H1 (cell line): ENCODE results near the gene GLT8D2. TPM values are rescaled to one million over a fixed set of nuclear protein-coding genes. Genes with fewer than 3 reads are reported as not detected.

Experiments
- CTCF ChIA-PET: fragments of 300-600 bp; sonication (Branson Sonifier 250); formaldehyde crosslinking; loops from one replicate; lab custom pipeline; 2021; ENCODE audit not compliant: partially characterized antibody; lab: Charles Lee
- POLR2A ChIA-PET: fragments of 300-600 bp; sonication (Branson Sonifier 250); formaldehyde crosslinking; loops from one replicate; lab custom pipeline; 2021; ENCODE audit warnings: inconsistent platforms; ENCODE audit not compliant: partially characterized antibody; lab: Charles Lee
- DNase-seq, 2 experiments: peaks; one replicate each; pipeline versions ENCODE4 v3.0.0 to v3.0.0-alpha.2; 2010 to 2022; ENCODE audit warnings: low spot score in 2 of 2, low read depth in 1 of 2, mixed read lengths in 1 of 2
- FAIRE-seq: peaks from 2 replicates; lab custom pipeline; 2011; peaks lifted over from hg19 to GRCh38; lab: Jason Lieb, UNC
- H2AFZ ChIP-seq: 2 replicates; pipeline ENCODE4 v1.8.1; 2012; ENCODE audit warnings: low read length, inconsistent platforms
- H2AK5ac ChIP-seq: 2 replicates; pipeline ENCODE4 v1.6.1; 2013; ENCODE audit warnings: low read depth, low read length
- H2BK120ac ChIP-seq: replicated peaks from 2 replicates; pipeline ENCODE3; 2013; ENCODE audit warnings: low read depth, low read length, inconsistent platforms
- H2BK12ac ChIP-seq: 2 replicates; pipeline ENCODE4 v1.6.1; 2013; ENCODE audit warnings: low read depth, low read length
- H2BK15ac ChIP-seq: 2 replicates; pipeline ENCODE4 v1.6.1; 2013; ENCODE audit warnings: low read length
- H2BK20ac ChIP-seq: 2 replicates; pipeline ENCODE4 v1.6.1; 2013; ENCODE audit warnings: low read length
- H2BK5ac ChIP-seq: 2 replicates; pipeline ENCODE4 v1.6.1; 2013; ENCODE audit warnings: low read depth, low read length
- H3K14ac ChIP-seq: 2 replicates; pipeline ENCODE4 v1.6.1; 2013; ENCODE audit warnings: inconsistent platforms; ENCODE audit not compliant: insufficient read length
- H3K18ac ChIP-seq: 2 replicates; pipeline ENCODE4 v1.6.1; 2013; ENCODE audit warnings: low read length; ENCODE audit errors: extremely low read depth
- H3K23ac ChIP-seq: 2 replicates; pipeline ENCODE4 v1.6.1; 2013; ENCODE audit warnings: inconsistent platforms; ENCODE audit not compliant: insufficient read length
- H3K23me2 ChIP-seq: 2 replicates; pipeline ENCODE4 v1.6.1; 2013; ENCODE audit warnings: low read depth, low read length
- H3K27ac ChIP-seq: 2 replicates; pipeline ENCODE4 v1.6.1; 2011; ENCODE audit warnings: low read depth, low read length, inconsistent platforms
- H3K27me3 ChIP-seq, 4 experiments: replicated peaks in 1 of 4; 1 replicate in 1 of 4; 2 replicates in 3 of 4; pipeline versions ENCODE4 v1.6.1 to v1.8.1; 2011 to 2013; ENCODE audit warnings: low read length in 3 of 4, mild to moderate bottlenecking in 3 of 4, inconsistent platforms in 2 of 4, mixed read lengths in 2 of 4, moderate library complexity in 1 of 4; ENCODE audit not compliant: control insufficient read depth in 3 of 4, insufficient read depth in 3 of 4; ENCODE audit errors: extremely low read depth in 1 of 4
- H3K36me3 ChIP-seq, 4 experiments: 2 replicates each; pipeline versions ENCODE4 v1.6.1 to v1.8.1; 2011 to 2013; ENCODE audit warnings: mild to moderate bottlenecking in 4 of 4, low read length in 3 of 4, moderate library complexity in 2 of 4, control low read depth in 1 of 4, inconsistent platforms in 1 of 4; ENCODE audit not compliant: insufficient read depth in 4 of 4, control insufficient read depth in 2 of 4
- H3K4ac ChIP-seq: replicated peaks from 2 replicates; pipeline ENCODE3; 2013; ENCODE audit warnings: low read length, low read depth, mixed read lengths, inconsistent platforms; ENCODE audit not compliant: insufficient read length
- H3K4me1 ChIP-seq, 4 experiments: replicated peaks in 1 of 4; 1 replicate in 1 of 4; 2 replicates in 3 of 4; pipeline versions ENCODE4 v1.6.1 to v1.8.1; 2011 to 2013; ENCODE audit warnings: low read length in 3 of 4, inconsistent platforms in 2 of 4, mixed read lengths in 1 of 4; ENCODE audit not compliant: insufficient read depth in 4 of 4, control insufficient read depth in 3 of 4
- H3K4me2 ChIP-seq, 2 experiments: 2 replicates each; pipeline versions ENCODE4 v1.6.1 to v1.8.1; 2011 to 2013; ENCODE audit warnings: low read depth in 2 of 2, low read length in 2 of 2, control low read depth in 1 of 2, inconsistent platforms in 1 of 2, mild to moderate bottlenecking in 1 of 2; ENCODE audit not compliant: insufficient read depth in 1 of 2
- H3K4me3 ChIP-seq, 4 experiments: fragments of 200-600, 300-600 bp in 1 of 4; sonication (generic), shearing (Covaris generic), sonication (Bioruptor Twin) in 1 of 4; 2 replicates each; pipeline versions ENCODE4 v1.5.1 to v1.8.1; 2011 to 2016; ENCODE audit warnings: low read length in 4 of 4, low read depth in 3 of 4, control low read depth in 2 of 4, inconsistent platforms in 2 of 4, mild to moderate bottlenecking in 2 of 4, mixed read lengths in 1 of 4, moderate library complexity in 1 of 4; ENCODE audit not compliant: insufficient read depth in 2 of 4; ENCODE audit errors: extremely low read depth in 1 of 4
- H3K56ac ChIP-seq: replicated peaks from 2 replicates; pipeline ENCODE3; 2013; ENCODE audit warnings: low read depth, mild to moderate bottlenecking, mixed read lengths, low read length, inconsistent platforms; ENCODE audit not compliant: insufficient read length
- H3K79me1 ChIP-seq: 2 replicates; pipeline ENCODE4 v1.6.1; 2013; ENCODE audit warnings: low read depth, low read length, control low read depth
- H3K79me2 ChIP-seq, 2 experiments: 2 replicates each; pipeline versions ENCODE4 v1.6.1 to v1.8.1; 2012 to 2013; ENCODE audit warnings: low read length in 2 of 2, mild to moderate bottlenecking in 2 of 2, inconsistent platforms in 1 of 2; ENCODE audit not compliant: insufficient read depth in 2 of 2, control insufficient read depth in 1 of 2
- H3K9ac ChIP-seq, 4 experiments: replicated peaks in 1 of 4; 1 replicate in 1 of 4; 2 replicates in 3 of 4; pipeline versions ENCODE4 v1.6.1 to v1.8.1; 2011 to 2013; ENCODE audit warnings: low read depth in 3 of 4, low read length in 3 of 4, control low read depth in 2 of 4, mild to moderate bottlenecking in 2 of 4, moderate library complexity in 2 of 4, inconsistent platforms in 1 of 4; ENCODE audit errors: extremely low read depth in 1 of 4
- H3K9me3 ChIP-seq, 2 experiments: 2 replicates each; pipeline versions ENCODE4 v1.6.1 to v1.8.1; 2012 to 2013; ENCODE audit warnings: mild to moderate bottlenecking in 2 of 2, moderate library complexity in 2 of 2, control low read depth in 1 of 2, inconsistent platforms in 1 of 2, low read depth in 1 of 2, low read length in 1 of 2, mixed read lengths in 1 of 2; ENCODE audit not compliant: insufficient read depth in 2 of 2
- H4K20me1 ChIP-seq, 2 experiments: replicated peaks in 1 of 2; 2 replicates each; pipeline versions ENCODE3 to v1.8.1; 2011 to 2013; ENCODE audit warnings: inconsistent platforms in 2 of 2, low read length in 2 of 2, mild to moderate bottlenecking in 1 of 2; ENCODE audit not compliant: insufficient read depth in 2 of 2, control insufficient read depth in 1 of 2
- H4K5ac ChIP-seq: 2 replicates; pipeline ENCODE4 v1.6.1; 2013; ENCODE audit warnings: low read length, low read depth, mixed read lengths, inconsistent platforms; ENCODE audit not compliant: insufficient read length
- H4K8ac ChIP-seq: 2 replicates; pipeline ENCODE4 v1.8.0; 2013; ENCODE audit warnings: mild to moderate bottlenecking, moderate library complexity, low read length, inconsistent platforms; ENCODE audit not compliant: insufficient read depth; ENCODE audit errors: extremely low read depth
- H4K91ac ChIP-seq: replicated peaks from 2 replicates; pipeline ENCODE3; 2013; ENCODE audit warnings: low read length, mixed read lengths, inconsistent platforms; ENCODE audit not compliant: insufficient read length
- WGBS, 2 experiments: shearing (Covaris generic) in 1 of 2; methylation state at CpG; one replicate each; pipeline versions ENCODE4 v1.1.6 to v1.1.7; 2013 to 2015; ENCODE audit warnings: low lambda C conversion rate in 2 of 2, mixed read lengths in 2 of 2, inconsistent platforms in 1 of 2, low coverage in 1 of 2, missing lambda C conversion rate in 1 of 2; ENCODE audit not compliant: insufficient replicate concordance in 2 of 2, insufficient coverage in 1 of 2, insufficient read length in 1 of 2; ENCODE audit errors: extremely low coverage in 1 of 2, missing lambda C conversion rate in 1 of 2; 5-methylcytosine and 5-hydroxymethylcytosine counted together
- polyA plus RNA-seq, 7 experiments: library from polyadenylated mRNA; depleted of rRNA in 3 of 7; stranded (reverse) in 5 of 7; unstranded in 2 of 7; fragments of >200 nt in 5 of 7; fragments of 200-250 nt in 2 of 7; gene quantifications; 1 replicate in 5 of 7; 2 replicates in 1 of 7; 4 replicates in 1 of 7; pipeline versions ENCODE4 v1.2.1 to v1.2.3, GENCODE V29; 2011 to 2013; ENCODE audit warnings: missing spikeins in 2 of 7, mixed read lengths in 2 of 7
- total RNA-seq: library from RNA; stranded (reverse); fragmentation: NEBNext Ultra II Directional; extraction: Animal tissue kit (Norgen Biotek cat#: 25700); gene quantifications from 2 replicates; pipeline ENCODE4 v1.2.1, GENCODE V29; 2021

GLT8D2 gene
- total and polyA plus RNA-seq, 2 of the 8 experiments (the other 6 are each of a cell fraction or from before 2014, with no cell fraction given), result 6.8 to 9.8 TPM

DNA sequence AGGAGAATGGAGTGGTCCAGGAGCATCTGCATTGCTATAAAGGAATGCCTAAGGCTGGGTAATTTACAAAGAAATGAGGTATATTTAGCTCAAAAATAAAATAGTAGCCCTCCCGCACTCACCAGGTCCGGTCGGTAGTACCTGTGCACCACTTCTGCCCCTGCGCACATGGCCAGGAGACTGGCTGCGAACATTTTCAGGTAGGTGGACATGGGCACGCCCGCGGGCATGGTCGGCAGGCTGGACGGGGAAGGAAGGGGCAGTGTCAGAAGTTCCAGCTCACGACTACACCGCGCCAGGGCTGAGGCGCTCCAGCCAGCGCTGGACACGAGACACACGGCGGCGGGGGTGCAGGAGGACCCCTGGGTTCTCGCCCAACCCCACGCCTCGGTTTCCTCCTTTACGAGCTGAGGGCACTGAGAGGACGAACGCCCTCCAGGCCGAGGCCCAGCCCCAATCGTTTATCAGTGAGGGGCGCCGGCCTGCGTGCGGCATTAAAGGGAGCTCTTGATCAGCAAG, 93.4 kb downstream of the GLT8D2 start:
- H2BK12ac ChIP-seq, result no peak overlapping the region
- peak overlapping the region; percentile 78 for H4K5ac ChIP-seq
- peaks cover 9 to 32% of the 10 kb centered on the region in 2 experiments for H3K79me2 ChIP-seq
- peak overlapping the region; percentile 43; the same call in 1 of the 2 replicates for H2AK5ac ChIP-seq
- H3K9ac ChIP-seq, result peak overlapping the region; percentile 88 to 94 (median 92)
- H2AFZ ChIP-seq, result peak overlapping the region; percentile 83; the same call in 1 of the 2 replicates
- 0 out of 2 replicates have a peak, but pooled peaks cover 2% of the 10 kb centered on the region for H3K79me1 ChIP-seq
- no peak overlapping the region for H3K14ac ChIP-seq
- peak overlapping the region; percentile 95 for H2BK5ac ChIP-seq
- DNase-seq (peak in 1 of 2 experiments; percentile 2), FAIRE-seq (no peak)
- H3K18ac ChIP-seq, result peak overlapping the region; percentile 60
- H3K36me3 ChIP-seq, result peaks cover 0 to 30% (median 16%) of the 10 kb centered on the region in 4 experiments; a peak in 6 of 8 replicates
- no peak overlapping the region for H2BK120ac ChIP-seq
- H3K4me2 ChIP-seq, result peak overlapping the region; percentile 97 to 98
- H3K4me3 ChIP-seq, result peak overlapping the region; percentile 57 to 97 (median 92)
- peak overlapping the region; percentile 86 for H3K27ac ChIP-seq
- no peak overlapping the region for H2BK20ac ChIP-seq
- no peak overlapping the region for H2BK15ac ChIP-seq
- no peak overlapping the region for H3K23ac ChIP-seq
- CTCF ChIA-PET, result interaction anchor here (0.9 to 2.1 kb wide), 7 partner anchors 8 to 185 kb away, joined by 3 to 4 read pairs (median 3); no protein-coding TSS in a partner anchor
- no peaks in the 10 kb centered on the region for H3K9me3 ChIP-seq
- H3K56ac ChIP-seq, result peak overlapping the region; percentile 79
- H3K27me3 ChIP-seq, result no peaks in the 10 kb centered on the region
- peaks cover 0 to 8% of the 10 kb centered on the region in 2 experiments for H4K20me1 ChIP-seq
- H3K23me2 ChIP-seq, result peaks cover 7% of the 10 kb centered on the region
- POLR2A ChIA-PET, result interaction anchor here (0.5 to 6.2 kb wide), 18 partner anchors 9 to 1710 kb away, joined by 3 to 141 read pairs (median 6); partner anchors contain the start of genes HSP90B1, NFYB and TDG
- WGBS, 2 experiments, result 1% methylated on average over 31 of the region's 31 CpGs; no CpG with 5 or more reads in 1 of the 2 experiments
- peak overlapping the region; percentile 96; the same call in 1 of the 2 replicates for H4K8ac ChIP-seq
- peaks cover 0 to 7% (median 2%) of the 10 kb centered on the region in 4 experiments; a peak in 3 of 7 replicates for H3K4me1 ChIP-seq
- H4K91ac ChIP-seq, result peak overlapping the region; percentile 84
- peak overlapping the region; percentile 83 for H3K4ac ChIP-seq
